Left ventricle myocardium superior (tissue), 1 donor: ENCODE results near the gene POFUT2. TPM values are rescaled to one million over a fixed set of nuclear protein-coding genes. Genes with fewer than 3 reads are reported as not detected.

Source experiments
- ATAC-seq: fragments of 200-7000 bp; cut with Tn5 transposase; one replicate; pipeline ENCODE4 v1.9.1; 2020; ENCODE audit warnings: mild to moderate bottlenecking, moderate library complexity
- DNase-seq: peaks from one replicate; pipeline ENCODE4 v3.0.0-alpha.2; 2020
- intact Hi-C: fragments of 100-400 bp; cut with micrococcal nuclease; formaldehyde crosslinking; loops from one replicate; pipeline ENCODE4 v1.11.0; 2022
- total RNA-seq: library from RNA; stranded (reverse); fragmentation: NEBNext Ultra II Directional; extraction: Animal tissue kit (Norgen Biotek cat#: 25700); gene quantifications from one replicate; pipeline ENCODE4 v1.2.1, GENCODE V29; 2021
- donor health status: DM: no; HTN: yes; CAD: no; lungs with severe emphysema.

The POFUT2 gene
- total RNA-seq, 1 donor from 2014 or later, result 15.7 TPM

DNA sequence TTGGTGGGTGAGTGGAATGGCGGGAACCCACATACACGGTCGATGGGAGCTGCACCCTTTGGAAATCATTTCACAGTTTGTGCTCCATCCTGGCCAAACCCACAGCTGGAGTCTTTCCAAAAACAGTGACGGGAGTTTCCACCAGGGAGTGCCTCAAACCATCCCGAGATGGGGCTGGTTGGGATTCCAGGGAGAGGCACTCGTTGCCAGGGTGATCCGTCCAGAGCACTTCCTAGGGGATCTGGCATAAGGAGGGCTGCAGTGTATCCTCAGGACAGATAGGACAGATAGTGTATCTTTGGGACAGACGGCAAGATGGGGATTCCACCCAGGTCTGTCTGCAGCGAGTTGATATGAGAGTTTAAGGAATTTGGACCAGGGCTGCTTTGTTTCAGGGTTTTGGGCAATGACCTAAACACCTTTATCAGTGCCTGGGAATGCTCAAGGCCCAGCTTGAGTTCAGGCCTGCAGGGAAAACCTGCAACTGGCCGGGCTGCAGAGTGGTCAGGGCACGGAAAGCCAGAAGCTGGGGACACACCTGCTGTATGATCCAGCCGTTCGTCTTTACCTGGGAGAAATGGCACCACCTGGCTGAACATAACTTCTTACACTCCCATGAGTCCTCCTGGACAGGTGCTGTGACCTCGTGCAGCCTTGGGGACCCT is 3.4 kb upstream of the POFUT2 start:
- ATAC-seq (no peak), DNase-seq (no peak)
- intact Hi-C loops, result loop anchor here (5.0 kb wide), 1 partner anchor 146 kb away; no protein-coding TSS in a partner anchor

DNA sequence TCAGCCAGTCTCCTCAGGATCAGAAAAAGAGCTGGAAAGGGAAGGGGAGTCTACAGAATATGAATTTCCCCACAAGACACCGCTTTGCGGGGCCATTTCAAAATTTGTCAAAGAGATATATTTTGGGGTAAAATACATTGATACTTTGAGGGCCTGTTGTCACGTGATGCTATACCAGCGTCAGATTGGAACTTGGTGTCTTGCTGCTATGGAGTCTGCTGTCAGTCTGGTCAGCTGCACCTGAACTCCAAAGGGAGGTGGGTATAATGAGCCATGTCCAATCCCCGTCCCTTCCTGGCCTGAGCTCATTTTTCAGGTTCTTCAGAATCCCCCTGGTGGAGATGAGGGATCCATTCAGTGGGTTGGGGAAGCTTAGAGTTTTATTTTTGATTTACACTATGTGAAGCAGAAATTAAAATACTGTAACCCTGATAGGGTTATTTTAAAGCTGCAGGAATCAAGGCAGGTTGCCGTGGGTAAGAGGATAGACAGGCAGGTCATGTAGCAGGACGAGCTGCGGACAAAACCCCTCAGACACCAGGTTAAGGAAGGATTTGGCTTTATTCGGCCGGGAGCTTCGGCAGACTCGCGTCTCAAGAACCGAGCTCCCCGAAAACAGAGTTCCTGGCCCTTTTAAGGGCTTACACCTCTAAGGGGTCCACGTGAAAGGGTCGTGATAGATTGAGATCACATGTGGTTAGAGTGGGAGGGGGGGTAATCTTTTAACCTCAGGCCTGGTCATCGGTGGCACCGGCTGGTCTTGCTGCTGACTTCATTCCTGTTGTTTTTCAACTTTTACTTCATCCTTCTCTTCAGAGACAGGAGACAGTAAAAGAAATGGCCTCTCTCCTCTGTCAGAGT is 2.2 kb upstream of the POFUT2 start:
- no peak for ATAC-seq
- no peak for DNase-seq
- intact Hi-C loops, result loop anchor here (5.0 kb wide), 1 partner anchor 147 kb away; no protein-coding TSS in a partner anchor

DNA sequence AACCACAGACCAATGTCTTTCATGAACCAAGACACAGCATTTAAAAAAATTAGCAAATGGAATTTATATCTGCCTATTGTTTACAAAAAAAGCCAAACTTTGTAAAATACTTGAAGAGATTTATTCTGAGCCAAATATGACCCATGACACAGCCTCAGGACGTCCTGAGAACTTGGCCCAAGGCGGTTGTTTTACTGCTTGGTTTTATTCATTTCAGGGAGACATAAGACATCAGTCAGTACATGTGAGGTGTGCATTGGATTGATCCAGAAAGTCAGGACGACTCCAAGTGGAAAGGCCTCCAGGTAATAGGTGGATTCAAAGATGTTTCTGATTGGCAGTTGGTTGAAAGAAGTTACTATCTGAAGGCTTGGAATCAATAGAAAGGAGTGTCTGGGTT is 1.4 kb upstream of the POFUT2 start:
- DNase-seq (no peak), ATAC-seq (no peak)
- intact Hi-C loops, result no loop called here

DNA sequence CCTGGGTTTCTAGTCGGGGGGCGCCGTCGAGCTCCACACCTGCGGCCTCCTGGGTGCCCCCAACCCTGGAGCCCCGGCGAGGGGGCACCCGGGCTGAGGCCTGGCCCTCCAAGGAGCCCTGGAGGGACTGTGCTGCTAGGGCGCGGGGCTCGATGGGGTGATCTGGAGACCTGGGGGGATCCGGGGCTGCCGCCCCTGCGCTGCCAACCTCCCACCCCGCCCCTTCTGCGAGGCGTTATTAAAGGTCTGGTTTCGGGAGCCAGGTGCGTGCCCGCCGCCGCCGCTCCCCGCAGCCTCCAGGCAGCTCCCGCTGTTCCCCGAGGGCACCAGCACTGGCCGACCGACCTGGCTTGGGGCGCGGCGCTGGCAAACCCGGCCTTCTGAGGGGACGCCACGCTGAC is 746 bp upstream of the POFUT2 start:
- DNase-seq (no peak), ATAC-seq (no peak)
- intact Hi-C loops, result no loop called here

DNA sequence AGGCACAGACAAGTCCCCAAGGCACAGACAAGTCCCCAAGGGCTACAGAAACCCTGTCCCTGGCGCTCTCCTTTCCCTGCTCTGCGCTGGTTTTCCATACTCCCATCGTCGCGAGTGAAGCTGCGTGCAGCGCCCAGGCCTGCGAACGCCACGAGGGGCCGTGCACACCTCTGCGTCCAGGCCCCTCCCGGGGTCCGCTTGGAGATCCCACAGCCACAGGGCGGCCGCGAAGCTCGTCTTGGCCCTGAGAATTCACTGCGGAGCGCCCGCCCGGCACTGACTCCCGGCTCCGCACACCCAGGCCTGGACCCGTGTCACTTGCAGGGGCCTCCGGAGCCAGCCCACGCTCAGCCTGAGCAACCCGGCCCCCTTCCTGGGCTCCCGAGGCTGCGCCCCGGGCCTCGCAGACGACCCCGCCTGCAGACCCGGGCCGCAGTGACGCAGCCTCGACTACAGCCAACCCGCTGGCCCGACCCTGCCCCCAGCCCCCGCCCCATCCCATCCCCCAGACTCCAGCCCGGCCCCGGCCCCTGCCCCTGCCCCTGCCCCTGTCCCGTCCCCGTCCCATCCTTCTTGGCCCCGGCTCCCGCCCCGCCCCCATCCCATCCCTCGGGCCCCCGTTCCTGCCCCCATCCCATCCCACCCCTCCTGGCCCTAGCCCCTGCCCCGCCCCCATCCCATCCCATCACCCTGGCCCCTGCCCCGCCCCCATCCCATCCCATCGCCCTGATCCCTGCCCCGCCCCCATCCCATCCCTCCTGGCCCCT is 841 bp downstream of the POFUT2 start:
- no peak for ATAC-seq
- no peak for DNase-seq
- intact Hi-C loops, result no loop called here

DNA sequence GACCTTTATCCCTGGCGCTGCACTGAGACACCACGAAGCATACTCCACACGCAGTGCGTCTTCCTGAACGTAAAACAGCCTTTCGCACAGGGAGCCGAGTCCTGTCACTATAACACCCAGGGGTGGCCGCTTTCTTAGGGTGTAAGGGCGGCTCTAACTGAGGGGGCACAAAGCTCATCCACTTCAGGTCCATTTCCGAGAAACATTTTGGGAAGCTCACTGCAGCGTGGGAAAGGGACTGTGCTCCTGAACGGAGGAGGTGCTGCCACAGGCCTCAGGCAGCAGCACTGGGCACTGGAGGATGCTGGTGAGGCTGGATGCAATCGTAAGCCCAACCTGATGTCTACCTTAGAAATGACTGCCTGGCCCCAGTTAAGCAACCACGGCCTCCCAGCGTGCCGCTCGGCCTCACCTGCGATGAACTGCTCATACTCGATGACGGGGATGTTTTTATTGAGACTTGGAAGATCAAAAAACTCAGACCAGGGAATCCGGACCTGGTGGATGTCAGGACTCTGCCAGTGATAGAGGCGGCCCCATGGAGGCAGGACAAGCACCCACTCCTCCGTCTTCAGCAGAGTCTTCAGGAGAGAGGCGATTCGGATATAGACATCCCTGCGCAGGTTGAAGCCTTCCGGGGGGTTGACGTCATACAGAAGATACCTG is 2.3 kb downstream of the POFUT2 start:
- intact Hi-C loops, result no loop called here
- ATAC-seq (no peak), DNase-seq (no peak)

DNA sequence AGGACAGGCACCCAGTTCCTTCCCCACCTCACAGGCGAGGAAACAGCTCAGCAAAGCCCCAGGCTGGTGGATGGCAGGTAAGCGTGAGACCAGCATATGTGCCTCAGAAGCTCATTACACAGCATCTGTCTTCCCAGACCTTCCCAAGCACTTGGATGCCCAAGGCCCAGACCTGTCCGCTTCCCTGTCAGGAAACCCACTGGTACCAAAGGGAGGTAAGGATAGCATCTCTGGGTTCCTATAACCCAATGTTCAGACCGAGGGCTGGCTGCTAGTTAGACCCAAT is 3.3 kb downstream of the POFUT2 start:
- no peak for DNase-seq
- intact Hi-C loops, result no loop called here
- ATAC-seq, result no peak

DNA sequence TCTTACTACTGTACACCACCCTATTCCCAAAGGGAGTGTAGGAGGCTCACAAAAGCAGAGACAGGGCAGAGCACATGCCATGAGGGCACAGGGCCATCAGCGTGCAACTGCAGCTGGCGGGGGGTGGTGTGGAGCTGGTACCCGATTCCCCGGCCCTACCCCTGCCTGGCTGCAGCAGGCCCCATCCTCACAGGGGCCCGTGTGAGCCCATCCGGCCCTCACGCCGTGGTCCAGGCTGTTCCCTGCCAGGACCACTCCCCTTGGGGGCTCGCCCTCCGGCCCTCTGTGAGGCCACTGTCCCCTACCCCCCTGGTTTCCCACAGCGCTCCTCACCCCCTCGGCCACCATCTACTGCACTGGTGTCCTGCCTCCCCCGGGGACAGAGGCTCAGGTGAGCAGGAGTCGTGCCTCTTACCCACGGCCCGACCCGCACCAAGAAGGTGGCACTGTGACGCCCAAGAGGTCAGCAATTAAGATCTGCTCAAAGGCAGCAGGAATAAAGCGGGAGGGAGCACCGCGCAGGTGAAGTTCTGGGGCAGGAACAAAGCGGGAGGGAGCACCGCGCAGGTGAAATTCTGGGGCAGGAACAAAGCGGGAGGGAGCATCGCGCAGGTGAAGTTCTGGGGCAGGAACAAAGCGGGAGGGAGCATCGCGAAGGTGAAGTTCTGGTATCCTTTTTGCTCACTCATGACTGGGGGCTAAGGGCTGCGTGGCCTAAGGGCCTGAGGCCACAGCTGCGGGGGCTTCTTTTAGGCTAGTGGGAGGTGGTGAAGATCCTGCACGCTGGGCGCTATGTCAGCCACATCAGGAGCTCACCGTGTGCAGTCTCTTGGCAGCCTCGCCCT is 3.9 kb downstream of the POFUT2 start:
- intact Hi-C loops, result no loop called here
- ATAC-seq (no peak), DNase-seq (no peak)

DNA sequence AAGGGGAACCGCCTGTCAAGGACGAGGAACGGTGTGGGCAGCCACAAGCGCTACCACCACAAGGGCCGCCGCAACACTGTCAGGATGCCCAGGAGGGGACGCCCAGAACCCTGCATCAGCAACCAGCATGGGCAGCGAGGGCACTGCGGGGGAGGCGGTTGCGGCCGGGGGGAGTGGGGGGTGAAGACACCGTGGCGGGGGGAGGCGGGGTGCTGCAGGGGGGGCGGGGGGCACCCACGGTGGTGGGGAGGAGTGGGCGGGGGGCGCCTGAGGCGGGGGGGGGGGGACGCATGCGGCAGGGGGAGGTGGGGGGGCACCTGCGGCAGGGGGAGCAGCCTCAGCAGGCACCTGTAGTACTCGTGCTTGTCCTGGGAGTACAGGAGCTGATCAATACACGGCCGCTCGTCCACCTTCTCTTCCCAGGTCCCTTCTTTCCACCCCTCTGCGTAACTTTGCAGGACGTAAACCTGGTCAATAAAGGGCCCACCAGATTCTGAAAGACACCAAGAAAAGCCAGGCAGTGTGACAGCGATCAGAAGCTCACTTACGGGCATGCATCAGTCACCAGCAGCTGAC is 4.6 kb downstream of the POFUT2 start:
- ATAC-seq (no peak), DNase-seq (no peak)
- intact Hi-C loops, result no loop called here

DNA sequence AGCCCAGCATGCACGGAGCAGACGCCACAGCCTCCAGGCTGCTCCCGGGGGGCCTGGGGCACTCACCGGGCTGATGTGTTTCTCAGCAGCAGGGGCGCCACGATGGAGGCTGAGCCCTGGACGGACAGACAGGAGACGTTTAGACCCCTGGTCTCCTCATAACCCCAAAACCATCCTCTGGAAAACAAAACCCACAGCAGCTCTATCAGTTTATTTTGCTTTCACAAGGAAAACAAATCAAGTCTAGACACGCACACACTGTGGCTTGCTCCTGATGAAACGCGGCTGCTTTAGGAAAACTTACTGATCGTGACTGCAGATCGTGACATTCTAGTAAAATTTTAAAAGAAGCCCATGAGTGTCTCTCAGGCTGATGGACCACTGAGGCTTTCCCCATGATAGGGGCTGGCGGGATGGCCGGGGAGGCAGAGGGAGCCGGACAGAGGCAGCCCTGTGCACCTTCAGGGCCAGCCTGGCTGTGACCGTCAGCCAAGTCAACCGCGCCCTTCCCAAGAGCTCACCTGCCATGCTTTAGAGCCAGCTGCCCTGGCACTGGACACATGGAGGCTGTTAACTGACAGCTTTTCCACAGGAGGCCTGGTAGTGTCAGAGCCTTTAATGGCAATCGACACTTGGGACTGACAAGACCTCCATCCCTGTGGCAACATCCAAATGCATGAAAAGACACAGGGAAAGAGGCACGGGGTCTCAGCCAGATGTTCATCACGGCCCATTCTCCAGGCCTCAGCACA is 5.2 kb downstream of the POFUT2 start:
- intact Hi-C loops, result no loop called here
- DNase-seq (no peak), ATAC-seq (no peak)

DNA sequence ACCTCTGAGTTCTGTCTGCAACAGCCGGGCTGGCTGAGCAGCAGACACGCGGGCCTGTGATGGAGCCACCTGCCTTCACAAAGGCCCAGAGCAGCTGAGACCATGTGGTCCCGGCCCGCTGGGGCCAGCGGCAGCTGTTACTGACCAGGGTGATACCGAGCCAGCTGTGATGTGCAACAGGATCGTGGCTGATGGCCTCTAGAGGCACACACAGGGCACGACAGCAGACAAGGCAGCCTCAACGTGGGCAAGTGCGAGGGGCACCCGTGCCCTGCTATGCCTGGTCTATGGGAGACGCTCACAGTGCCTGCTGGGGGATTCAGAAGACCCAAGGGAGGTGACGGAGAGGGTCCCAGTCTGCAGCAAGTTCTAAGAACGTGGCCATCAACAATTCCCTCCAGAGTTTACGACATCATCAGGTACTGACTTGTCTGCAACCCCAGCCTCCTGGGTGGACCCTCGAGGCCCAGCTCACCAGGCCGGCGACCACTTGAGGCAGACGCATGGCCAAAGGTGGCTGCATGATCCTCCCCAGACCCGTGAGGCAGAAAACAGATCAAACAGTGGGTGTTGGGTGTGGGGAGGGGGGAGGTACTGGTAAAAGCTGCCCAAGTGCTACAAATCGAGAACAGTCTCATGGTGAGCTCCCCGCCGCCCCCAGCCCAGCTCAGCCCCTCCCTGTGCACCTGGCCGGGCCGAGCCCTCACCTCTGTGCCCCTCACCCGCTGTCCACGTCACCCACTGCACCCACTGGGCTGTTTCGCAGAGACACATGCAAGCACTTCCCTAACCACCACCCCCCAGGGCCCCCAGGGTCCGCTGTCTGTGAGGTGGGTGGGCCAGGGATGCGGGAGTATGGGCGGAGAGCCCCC is 6.0 kb downstream of the POFUT2 start:
- ATAC-seq (peak; percentile 22), DNase-seq (no peak)
- intact Hi-C loops, result no loop called here

DNA sequence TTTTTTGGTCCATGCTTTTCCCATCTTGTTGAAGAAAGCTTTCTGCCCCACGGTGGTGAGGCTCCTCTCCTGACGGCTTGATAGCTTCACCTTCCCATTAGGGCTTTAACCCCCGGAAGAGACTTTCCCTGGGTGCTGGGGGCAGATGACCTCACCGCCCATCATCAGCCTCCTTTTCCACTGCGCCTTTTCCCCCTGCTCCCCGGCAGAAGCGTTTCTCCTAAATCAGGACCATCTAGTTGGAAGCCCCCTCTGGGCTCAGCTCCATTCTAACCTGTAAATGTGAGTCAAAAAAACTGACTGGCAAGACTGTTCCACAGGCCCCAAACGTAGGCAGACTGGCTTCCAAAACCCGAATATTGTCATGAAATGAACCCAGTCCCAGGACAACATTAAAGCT is 6.7 kb downstream of the POFUT2 start:
- ATAC-seq (no peak), DNase-seq (no peak)
- intact Hi-C loops, result no loop called here

DNA sequence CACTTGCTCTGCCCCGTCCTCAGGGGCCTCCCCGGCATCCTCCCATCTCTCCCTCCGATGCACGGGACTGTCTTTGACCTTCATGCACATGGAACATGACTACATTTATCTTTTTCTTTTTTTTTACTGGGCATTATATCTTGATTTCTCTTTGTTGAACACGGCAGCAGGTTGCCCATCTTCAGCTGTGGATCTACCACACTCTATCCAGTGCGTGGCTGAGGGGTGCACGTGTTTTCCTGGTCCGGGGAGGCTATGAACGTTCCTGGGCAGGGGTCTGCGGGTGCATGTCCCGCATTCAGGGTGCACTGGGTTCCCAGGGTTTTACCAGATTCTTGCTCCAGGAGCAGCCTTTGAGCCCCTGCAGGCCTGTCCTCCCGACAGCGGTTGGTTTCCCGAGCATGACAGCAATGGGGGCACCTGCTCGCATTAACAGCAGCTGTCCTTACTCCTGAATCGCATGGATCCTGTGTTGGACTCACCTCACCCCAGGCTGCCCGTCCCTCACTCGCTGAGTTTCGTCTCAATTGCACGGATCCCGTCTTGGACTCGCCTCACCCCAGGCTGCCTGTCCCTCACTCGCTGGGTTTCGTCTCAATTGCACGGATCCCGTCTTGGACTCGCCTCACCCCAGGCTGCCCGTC is 7.4 kb downstream of the POFUT2 start:
- ATAC-seq (no peak), DNase-seq (no peak)
- intact Hi-C loops, result no loop called here

DNA sequence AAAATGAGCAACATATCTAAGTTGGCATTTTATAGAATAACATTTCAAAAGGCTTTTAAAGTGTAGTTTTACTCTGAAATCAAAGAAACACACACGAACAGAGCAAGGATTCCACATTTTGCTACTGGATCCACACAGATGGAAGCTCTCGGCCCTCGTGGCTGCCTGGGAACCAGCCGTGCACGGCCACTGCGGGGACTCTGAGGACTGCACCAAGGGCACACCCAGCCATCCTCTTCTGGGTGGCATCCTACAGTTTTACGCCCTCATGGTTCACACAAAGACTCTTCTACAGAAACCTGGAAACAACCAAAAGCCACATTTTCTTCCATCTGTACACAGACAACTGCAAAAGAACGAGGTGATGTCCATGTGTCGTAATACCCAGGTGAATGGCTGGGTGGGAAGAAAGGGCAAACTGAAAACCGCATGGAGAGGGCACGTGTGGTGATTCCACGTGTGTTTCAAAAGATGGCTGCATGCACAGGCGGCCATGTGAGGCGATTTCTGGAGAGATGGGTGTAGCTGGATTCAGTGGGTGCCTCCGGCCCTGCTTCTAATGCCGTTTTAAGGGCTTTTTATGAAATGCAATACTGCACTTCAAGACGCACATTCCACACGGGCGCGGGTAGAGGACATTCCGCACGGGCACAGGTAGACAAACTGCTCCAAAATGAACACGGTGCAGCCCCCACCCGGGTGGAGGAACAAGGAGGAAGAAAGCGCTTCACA is 8.1 kb downstream of the POFUT2 start:
- no peak for DNase-seq
- no peak for ATAC-seq
- intact Hi-C loops, result no loop called here

DNA sequence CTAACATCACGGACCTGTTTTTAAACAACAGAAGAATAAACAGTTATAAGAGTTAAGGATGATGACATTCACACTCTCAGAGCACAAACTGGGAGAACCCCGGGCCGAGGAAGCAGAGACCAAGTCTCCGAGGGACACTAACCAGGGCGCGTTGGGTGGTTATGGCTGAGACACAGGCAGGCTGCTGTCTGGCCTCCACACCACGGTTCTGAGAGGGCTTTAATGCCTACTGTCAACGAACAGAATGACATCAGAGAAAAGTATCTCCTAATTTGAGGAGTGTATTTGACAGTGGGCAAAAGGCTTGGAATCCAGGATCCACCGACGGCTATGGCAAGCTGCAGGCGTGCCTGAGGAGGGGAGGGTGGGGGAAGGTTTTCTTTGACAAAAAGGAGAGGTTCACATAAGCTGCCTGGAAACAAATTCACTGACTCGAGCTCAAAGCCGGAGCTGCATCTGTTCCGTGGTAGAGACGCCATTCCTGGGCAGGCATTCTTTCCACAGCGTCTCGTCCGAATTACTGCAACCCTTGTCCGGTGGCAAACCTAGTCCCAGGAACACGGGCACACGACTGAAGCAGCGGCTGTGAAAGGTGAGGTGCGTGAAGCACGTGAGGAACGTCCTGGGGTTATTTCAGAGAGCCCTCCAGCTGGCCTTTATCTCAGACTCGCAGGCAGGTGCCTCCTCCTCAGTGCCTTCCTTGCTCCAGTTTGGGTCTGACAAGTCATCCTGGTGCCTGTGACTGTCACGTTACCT is 9.4 kb downstream of the POFUT2 start:
- intact Hi-C loops, result no loop called here
- no peak for ATAC-seq
- DNase-seq, result no peak
